ENCODE results near the gene LRP8. TPM values are rescaled to one million over a fixed set of nuclear protein-coding genes. Genes with fewer than 3 reads are reported as not detected.

Gene LRP8
- total RNA-seq, 4 donors from 2014 or later, result 1.4 to 9.8 (median 4.3) TPM

DNA sequence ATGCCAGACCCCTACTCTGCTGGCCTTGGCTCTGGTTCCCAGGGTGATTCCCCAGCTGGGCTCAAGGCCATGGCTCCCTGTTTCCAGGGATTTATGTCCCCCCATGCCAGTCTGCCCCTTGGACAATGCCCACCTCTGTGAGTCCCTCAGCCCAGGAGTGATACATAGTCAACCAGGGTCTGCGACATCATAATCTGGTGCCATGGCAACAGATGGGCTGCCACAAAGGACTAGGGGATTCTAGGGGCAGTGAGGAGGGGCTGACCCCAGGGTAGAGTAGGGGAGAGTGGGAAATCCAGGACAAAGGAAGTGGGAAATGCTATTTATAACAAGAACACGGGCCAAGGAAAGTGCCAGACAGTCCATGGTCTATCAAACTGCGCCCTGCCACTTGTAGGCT is 33.8 kb downstream of the LRP8 start:
- TF ChIP-seq CTCF (IDR thresholded peaks at IDR 0.05; ENCODE audit: low read depth), result no peak

DNA sequence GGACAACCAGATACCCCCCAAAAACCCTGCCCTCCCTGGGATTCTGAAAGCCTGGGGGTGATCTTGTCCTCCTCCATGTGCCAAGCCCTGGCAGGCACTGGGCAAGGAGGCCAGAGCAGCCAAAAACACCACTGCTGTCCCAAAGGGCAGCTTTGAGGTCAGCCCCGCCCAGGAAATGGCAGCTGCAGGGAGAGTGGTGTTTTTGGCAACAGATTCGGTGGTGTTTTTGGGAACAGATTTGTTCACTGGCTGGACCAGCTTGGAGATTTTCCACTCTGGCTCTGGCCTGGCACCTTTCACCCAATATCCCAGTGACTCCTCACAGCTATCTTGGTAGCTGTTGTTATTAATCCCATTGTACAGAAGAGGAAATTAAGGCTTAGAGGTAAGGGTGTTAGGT is 34.7 kb downstream of the LRP8 start:
- TF ChIP-seq CTCF (IDR thresholded peaks at IDR 0.05; ENCODE audit: low read depth), result no peak

GRCh38 chr1:53292690-53293089 is 35.2 kb downstream of the LRP8 start:
- no peak for TF ChIP-seq CTCF (IDR thresholded peaks at IDR 0.05; ENCODE audit: low read depth)

DNA sequence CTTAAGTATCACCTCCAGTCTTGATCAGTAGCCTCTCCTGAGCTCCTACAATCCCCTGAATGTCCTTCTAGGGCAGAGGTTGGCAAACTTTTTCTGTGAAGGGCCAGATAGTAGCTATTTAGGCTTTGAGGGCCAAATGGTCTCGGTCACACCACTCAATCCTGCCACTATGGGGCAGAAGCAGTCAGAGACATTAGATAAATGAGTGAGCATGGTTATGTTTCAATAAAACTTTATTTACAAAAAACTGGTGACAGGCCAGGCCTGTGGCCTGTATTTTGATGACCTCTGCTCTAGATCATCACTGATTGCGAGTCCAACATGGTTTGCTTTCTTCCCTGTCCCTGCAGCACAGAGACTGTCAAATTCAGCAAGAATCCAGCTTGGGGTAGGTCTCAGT is 36.3 kb downstream of the LRP8 start:
- TF ChIP-seq CTCF (IDR thresholded peaks at IDR 0.05; ENCODE audit: low read depth), result no peak

DNA sequence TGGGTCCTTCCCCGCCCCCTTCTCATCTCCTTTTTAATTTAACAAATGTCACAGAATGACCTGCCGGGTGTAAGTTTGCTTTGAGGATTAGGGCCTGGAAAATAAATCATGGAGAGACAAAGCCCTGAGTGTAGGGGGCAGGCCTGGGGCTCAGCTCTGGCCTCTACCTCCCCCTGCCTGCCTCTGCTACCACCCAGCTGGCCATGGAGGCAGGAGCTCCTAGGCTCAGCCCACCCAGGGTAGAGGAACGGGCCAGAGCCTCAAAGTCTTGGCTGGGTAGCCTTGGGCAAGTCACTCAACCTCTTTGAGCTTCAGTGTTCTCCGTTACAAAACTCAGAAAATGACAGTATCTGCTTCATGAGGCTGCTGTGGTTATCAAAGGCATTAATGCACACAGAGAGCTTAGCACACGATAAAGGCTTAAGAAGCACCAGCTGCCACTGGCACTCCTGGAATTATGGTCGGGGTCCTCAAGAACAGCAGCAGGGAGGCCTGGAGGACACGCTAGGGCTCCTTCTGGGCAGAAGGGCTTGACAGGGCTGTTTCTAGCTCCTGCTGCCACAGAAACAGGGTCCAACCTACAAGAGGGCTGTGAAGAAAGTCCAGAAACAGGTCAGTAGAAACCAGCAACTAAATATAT is 39.0 kb downstream of the LRP8 start:
- TF ChIP-seq CTCF (IDR thresholded peaks at IDR 0.05; ENCODE audit: low read depth), result no peak

DNA sequence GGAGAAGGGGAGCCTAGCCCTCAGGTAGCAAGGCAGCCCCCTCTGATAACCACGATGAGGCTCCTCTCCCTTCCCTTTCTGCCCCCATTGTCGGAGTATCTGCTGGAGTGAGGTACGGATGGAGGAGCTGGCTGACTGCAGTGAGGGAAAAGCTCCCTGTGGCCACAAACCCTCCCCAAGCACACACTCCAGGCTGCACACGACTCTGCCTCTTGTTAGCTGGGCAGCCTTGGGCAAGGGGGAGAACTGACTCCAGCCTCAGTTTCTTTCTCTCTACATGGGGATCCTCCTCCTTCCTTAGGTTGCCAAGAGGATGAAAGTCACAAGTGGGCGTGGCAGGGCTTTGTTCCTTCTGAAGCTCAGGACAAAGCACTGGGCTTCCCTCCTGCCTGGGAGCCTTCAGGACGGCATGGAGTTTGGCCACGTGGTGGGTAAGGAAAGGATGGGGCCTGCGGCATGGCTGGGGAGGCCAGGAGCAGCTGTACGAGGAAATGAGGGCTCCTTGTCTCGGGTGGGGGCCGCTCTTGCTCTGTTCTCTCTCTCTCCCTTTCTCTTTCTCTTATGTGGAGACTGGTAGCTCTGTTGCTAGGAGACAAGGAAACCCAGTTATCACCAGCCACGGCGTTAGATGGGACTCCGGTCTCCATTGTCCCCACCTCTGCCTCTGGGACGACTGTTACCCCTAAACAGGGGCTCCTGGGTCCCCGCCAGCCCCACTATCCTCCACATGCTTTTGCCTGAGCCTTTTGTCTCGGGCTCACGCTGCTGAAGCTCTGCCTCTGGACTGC is 39.7 kb downstream of the LRP8 start:
- TF ChIP-seq CTCF (IDR thresholded peaks at IDR 0.05; ENCODE audit: low read depth), result no peak

DNA sequence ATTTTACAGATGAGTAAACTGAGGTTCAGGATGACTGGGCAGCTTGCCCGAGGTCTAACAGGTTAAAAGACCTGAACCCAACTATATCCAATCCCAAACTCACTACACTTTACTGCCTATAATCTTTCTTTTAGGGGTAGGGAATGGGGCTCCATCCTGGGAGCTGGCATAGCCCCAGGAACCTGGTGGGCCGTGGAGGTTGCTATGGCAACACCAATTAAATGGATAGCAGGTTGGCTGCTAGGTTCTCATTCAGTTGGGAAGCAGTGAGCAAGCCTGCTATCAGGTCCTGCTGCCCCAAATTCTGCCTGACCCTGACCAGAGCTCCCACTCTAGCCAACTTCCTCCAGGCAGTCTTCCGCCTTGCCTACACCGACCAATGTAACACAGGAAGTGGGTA is 40.9 kb downstream of the LRP8 start:
- no peak for TF ChIP-seq CTCF (IDR thresholded peaks at IDR 0.05; ENCODE audit: low read depth)
